T-helper 1 cell treated with Interleukin-12 subunit alpha and Interleukin-12 subunit beta and Interleukin-4 antibody, amounts not matched to agents 30 ng/mL and 1 ng/mL, for 36 hours (primary cell): ENCODE results near the gene MIS18BP1. TPM values are rescaled to one million over a fixed set of nuclear protein-coding genes. Genes with fewer than 3 reads are reported as not detected.
"Not testable (repeated sequence)": the region's sequence is repeated elsewhere in the genome, so short reads cannot be mapped to it uniquely, and the experiment has no call there.

Experiments used
- intact Hi-C: fragments of 100-400 bp; cut with micrococcal nuclease; formaldehyde crosslinking; loops from one replicate; pipeline ENCODE4 v1.15.1; 2024
- total RNA-seq: library from RNA; stranded (reverse); gene quantifications from 2 replicates; pipeline ENCODE4 v1.2.3, GENCODE V29; 2022

MIS18BP1 gene
- total RNA-seq: 64.3 and 86.7 TPM in 2 replicates

- intact Hi-C loops: loop anchor here (1.0 to 5.0 kb wide), 9 partner anchors 8 to 356 kb away; partner anchors contain the start of genes FKBP3, PRPF39 and TOGARAM1
Observed at GRCh38 chr14:45253070-45253753, at the start of gene MIS18BP1. TSS of gene MIS18BP1 (minus strand) at chr14:45253202. CDS start at chr14:45247286, 5,916 bp downstream.

- intact Hi-C loops: no loop called here
Observed at GRCh38 chr14:45298423-45299117, 45.6 kb upstream of the MIS18BP1 start.

DNA sequence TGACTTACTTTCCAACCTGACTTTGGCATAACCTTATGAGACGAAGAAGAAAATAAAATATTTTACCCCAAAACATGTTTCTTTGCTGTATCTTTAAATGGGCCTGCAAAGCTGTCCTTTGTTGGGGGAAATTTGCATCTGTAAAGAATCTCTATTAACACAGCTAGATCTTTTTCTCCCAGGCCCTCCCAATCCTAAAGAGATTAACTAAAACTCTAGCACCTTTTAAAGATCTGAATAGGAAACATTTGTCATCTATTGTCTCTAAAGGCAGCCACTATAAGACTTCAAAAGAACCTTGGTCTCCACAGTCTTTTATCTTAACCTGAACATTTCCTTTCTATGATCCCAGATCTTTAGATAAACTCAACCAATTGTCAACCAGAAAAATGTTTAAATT is 41.8 kb upstream of the MIS18BP1 start:
- intact Hi-C loops: not testable (repeated sequence)

DNA sequence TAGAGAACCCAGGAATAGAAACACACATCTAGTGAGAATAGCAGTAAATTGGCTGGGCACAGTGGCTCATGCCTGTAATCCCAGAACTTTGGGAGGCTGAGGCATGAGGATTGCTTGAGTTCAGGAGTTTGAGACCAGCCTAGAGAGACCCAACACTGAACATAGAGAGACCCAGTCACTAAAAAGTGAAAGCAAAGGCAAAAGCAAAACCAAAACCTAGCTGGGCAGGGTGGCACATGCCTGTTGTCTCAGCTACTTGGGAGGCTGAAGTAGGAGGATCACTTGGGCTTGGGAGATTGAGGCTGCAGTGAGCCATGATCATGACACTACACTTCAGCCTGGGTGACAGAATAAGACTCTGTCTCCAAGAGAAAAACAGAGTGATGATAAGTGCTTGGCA is 37.5 kb upstream of the MIS18BP1 start:
- intact Hi-C loops: no loop called here

GRCh38 chr14:45287610-45288009 is 34.6 kb upstream of the MIS18BP1 start:
- intact Hi-C loops: no loop called here

GRCh38 chr14:45284802-45285201 is 31.8 kb upstream of the MIS18BP1 start:
- intact Hi-C loops: no loop called here

GRCh38 chr14:45281731-45282400 is 28.9 kb upstream of the MIS18BP1 start:
- intact Hi-C loops: not testable (repeated sequence)

DNA sequence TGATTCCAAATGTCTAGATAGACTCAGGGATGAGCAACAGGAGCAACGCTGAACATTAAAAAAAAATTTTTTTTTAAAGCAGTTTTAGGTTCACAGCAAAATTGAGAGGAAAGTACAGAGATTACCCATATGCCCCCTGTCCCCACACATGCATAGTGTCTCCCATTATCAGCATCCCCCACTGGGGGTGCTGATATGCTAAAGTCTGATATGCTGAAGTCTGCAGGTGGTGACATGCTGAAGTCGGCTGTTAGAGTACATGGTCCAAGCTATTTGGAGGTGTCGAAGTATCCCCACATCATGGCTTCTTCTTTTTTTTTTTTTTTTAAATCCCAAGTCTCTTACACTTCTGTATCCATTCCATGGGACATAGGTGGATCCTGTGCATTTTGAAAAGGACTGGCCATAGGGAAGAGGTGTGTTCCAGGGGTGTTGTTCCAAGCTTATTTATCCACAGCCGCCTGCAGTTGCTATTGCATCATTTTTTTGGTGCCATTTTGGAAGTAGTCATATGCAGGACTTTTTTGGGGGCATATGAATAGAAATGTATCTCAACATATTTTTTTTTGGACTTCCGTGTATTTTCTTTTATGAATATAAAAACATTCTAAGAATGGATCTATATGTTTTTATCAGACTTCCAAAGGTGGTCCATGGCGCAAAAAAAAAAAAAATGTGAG is 19.0 kb upstream of the MIS18BP1 start:
- intact Hi-C loops: no loop called here

- intact Hi-C loops: no loop called here
Observed at GRCh38 chr14:45270031-45270430, 17.0 kb upstream of the MIS18BP1 start.

GRCh38 chr14:45267071-45267470 is 14.1 kb upstream of the MIS18BP1 start:
- intact Hi-C loops: no loop called here

GRCh38 chr14:45262637-45263036 is 9.6 kb upstream of the MIS18BP1 start:
- intact Hi-C loops: no loop called here

DNA sequence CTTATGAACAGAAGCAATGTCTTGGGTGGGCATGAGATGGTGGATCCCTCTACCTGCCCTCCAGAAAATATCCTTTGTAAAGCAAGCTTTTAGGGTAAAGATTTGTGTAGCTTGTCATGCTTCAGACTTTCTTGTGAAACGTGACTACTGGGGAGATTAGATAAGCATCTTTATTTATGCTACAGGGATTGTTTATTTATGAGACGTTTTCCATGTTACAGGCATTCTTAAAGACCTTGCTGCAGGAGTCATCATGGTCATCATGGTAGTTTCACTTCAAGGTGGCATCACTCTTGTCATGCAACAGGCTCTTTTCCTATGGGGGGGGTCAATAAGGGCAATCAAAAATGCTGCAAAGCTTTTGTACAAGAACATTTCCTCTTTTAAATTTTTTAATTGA is 8.2 kb upstream of the MIS18BP1 start:
- intact Hi-C loops: no loop called here

DNA sequence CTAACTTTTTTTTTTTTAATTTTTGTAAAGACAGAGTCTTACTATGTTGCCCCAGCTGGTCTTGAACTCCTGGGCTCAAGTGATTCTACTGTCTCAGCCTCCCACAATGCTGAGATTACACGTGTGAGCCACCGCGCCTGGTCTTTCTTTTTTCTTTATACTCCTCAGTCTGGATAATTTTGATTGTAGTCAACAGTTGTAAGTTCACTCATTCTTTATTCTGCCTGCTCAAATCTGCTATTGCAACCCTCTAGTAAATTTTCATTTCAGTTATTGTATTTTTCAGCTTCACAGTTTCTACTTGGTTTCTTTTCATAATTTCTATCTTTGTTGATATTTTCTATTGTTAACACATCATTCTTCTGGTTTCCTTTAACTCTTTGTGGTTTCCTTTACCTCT is 5.8 kb upstream of the MIS18BP1 start:
- intact Hi-C loops: no loop called here

DNA sequence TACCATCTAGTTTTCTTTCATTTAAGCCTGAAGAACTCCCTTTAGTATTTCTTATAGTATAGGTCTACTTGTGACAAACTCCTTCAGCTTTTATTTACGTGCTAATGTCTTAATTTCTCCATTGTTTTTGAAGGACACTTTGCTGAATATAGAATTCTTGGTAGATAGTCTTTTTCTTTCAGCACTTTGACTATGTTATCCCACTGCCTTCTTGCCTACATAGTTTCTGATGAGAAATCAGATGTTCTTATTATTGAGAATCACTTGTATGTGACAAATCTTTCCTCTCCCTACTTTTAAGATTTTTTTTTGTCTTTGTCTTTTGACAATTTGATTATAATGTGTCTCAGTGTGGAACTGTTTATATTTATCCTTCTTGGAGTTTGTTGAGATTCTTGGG is 5.1 kb upstream of the MIS18BP1 start:
- intact Hi-C loops: no loop called here

DNA sequence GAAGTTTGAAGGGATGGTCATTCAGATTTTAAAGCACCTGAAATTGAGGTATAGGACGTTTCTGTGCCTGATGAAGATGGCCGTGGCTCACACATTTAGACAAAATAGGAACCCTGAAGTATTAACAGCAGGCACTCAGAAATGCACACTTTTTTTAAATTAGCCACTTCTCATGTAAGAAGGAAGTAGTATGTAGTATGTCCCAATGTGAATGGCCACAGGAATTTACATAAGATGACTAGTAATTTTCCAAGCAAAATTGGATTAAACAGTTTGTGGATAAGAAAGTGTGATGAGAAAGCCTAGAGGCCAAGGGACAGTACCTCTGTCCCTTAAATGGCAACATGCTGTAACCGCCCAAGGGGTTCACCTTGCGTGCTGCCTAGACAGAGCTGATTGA is 1.8 kb upstream of the MIS18BP1 start:
- intact Hi-C loops: loop anchor here (5.0 kb wide), 1 partner anchor 342 kb away; no protein-coding TSS in a partner anchor

GRCh38 chr14:45253754-45254310 is 830 bp upstream of the MIS18BP1 start:
- intact Hi-C loops: loop anchor here (1.0 to 5.0 kb wide), 9 partner anchors 9 to 357 kb away; partner anchors contain the start of genes FKBP3, PRPF39 and TOGARAM1

DNA sequence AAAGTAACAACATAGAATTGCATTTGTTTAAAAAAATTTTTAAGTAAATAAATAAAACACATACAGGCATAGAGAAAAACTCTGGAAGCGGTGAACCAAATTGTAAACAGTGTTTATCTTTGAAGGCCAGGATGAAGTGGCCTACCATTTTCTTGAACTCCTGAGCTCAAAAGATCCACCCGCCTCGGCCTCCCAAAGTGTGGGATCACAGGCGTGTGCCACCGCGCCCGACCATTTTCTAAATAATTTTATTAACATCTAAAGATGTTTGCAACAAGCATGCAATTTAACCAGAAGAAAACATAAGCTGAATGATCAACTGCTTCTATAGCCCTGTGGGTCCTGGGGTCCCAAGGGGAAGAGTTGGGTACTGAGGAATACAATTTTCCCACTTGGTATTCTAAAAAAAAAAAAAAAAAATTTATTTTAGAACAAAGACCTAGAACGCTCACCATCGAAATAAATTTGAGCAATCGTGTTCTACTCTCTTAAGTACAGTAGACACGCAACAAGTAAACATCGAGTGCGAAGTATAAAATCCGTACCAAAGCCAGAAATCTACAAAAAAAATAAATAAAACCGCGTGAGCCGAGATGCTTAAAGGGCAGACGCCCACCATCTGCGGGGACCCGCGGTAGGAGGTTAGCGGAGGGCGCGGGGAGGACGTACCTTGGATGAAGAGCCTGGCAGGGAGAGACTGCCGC is 484 bp downstream of the MIS18BP1 start:
- intact Hi-C loops: loop anchor here (1.0 to 5.0 kb wide), 9 partner anchors 7 to 355 kb away; partner anchors contain the start of genes FKBP3, PRPF39 and TOGARAM1

DNA sequence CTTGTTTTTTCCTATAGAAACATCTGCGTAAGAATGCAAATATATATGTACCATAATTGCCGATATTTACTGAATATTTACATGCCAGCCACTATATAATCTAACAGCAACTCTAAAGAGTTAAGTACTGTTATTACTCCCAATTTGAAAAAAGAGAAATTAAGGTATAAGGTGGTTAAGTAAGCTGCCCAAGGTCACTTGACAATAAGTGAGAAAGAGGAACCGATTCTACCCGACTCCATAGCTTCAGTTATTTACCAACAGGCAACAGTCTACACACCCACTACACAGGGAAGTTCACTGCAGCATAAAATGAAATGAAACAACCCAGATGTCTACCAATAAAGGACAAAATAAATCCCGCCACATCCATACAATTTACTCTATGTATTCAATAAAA is 1.1 kb downstream of the MIS18BP1 start:
- intact Hi-C loops: loop anchor here (2.0 to 5.0 kb wide), 2 partner anchors 57 to 340 kb away; no protein-coding TSS in a partner anchor

- intact Hi-C loops: loop anchor here (5.0 kb wide), 1 partner anchor 338 kb away; no protein-coding TSS in a partner anchor
Observed at GRCh38 chr14:45249856-45250575, 3.0 kb downstream of the MIS18BP1 start.

GRCh38 chr14:45247427-45247826 is 5.6 kb downstream of the MIS18BP1 start:
- intact Hi-C loops: no loop called here
